Thymus (tissue), 11 donors: ENCODE data around the gene MYO18A. TPM values are rescaled to one million over a fixed set of nuclear protein-coding genes. Genes with fewer than 3 reads are reported as not detected.

Experiments used
- DNase-seq, 9 donors: peaks; one replicate each; pipeline ENCODE4 v3.0.0-alpha.2; 2013; ENCODE audit warnings: low spot score in 9 of 9, low read depth in 6 of 9, missing footprints in 1 of 9
- H3K27ac ChIP-seq, 2 donors: one replicate each; pipeline ENCODE4 v1.5.1; 2013; ENCODE audit warnings: control low read depth in 1 of 2, low read depth in 1 of 2, low read length in 1 of 2, mild to moderate bottlenecking in 1 of 2, moderate library complexity in 1 of 2
- H3K27me3 ChIP-seq, 2 donors: one replicate each; pipeline ENCODE4 v1.5.1; 2013; ENCODE audit warnings: low read length in 1 of 2; ENCODE audit not compliant: control insufficient read depth in 2 of 2, insufficient read depth in 1 of 2
- H3K36me3 ChIP-seq, 2 donors: one replicate each; pipeline ENCODE4 v1.5.1; 2013; ENCODE audit warnings: low read length in 1 of 2, mild to moderate bottlenecking in 1 of 2, moderate library complexity in 1 of 2; ENCODE audit not compliant: control insufficient read depth in 2 of 2, insufficient read depth in 2 of 2
- H3K4me1 ChIP-seq, 2 donors: one replicate each; pipeline ENCODE4 v1.5.1; 2013; ENCODE audit warnings: low read length in 2 of 2; ENCODE audit not compliant: control insufficient read depth in 2 of 2, insufficient read depth in 2 of 2
- H3K4me3 ChIP-seq, 2 donors: one replicate each; pipeline ENCODE4 v1.5.1; 2013; ENCODE audit warnings: low read length in 2 of 2, control low read depth in 1 of 2, mild to moderate bottlenecking in 1 of 2
- H3K9me3 ChIP-seq, 2 donors: one replicate each; pipeline ENCODE4 v1.5.1; 2013; ENCODE audit warnings: low read length in 1 of 2, mild to moderate bottlenecking in 1 of 2; ENCODE audit not compliant: control insufficient read depth in 2 of 2, insufficient read depth in 1 of 2
- WGBS: extraction: QIAGEN DNeasy Blood & Tissue Kit; methylation state at CpG from one replicate; pipeline ENCODE4 v1.1.7; 2013; 5-methylcytosine and 5-hydroxymethylcytosine counted together
- polyA plus RNA-seq: library from polyadenylated mRNA; stranded (reverse); fragments of 200-250 nt; gene quantifications from one replicate; pipeline ENCODE4 v1.2.3, GENCODE V29; 2013
- total RNA-seq: library from RNA; stranded (reverse); fragments of 120-200 nt; gene quantifications from one replicate; pipeline ENCODE4 v1.2.4, GENCODE V29; 2013
- donor health status: healthy.

Gene MYO18A
- total and polyA plus RNA-seq, 2 donors, result 31.1 to 52.8 TPM

- Histone ChIP-seq H3K9me3 (no peaks in the 10 kb centered on the region), H3K27ac (no peak overlapping the region), H3K36me3 (peaks cover 56 to 63% of the 10 kb centered on the region in 2 donors), H3K27me3 (no peaks in the 10 kb centered on the region), H3K4me1 (no peaks in the 10 kb centered on the region), H3K4me3 (no peak overlapping the region)
- no peak for DNase-seq
- 95% methylated on average over 9 of the region's 9 CpGs for WGBS
These were observed 101.8 kb downstream of the MYO18A start for GRCh38 chr17:29078183-29079045.

GRCh38 chr17:29077320-29077719 is 102.9 kb downstream of the MYO18A start:
- WGBS, result 99% methylated on average over 7 of the region's 7 CpGs
- Histone ChIP-seq H3K27ac (no peak overlapping the region), H3K4me1 (no peaks in the 10 kb centered on the region), H3K27me3 (no peaks in the 10 kb centered on the region), H3K4me3 (no peak overlapping the region), H3K36me3 (peaks cover 49 to 53% of the 10 kb centered on the region in 2 donors), H3K9me3 (no peaks in the 10 kb centered on the region)
- no peak for DNase-seq

- Histone ChIP-seq H3K27ac (no peak overlapping the region), H3K27me3 (no peaks in the 10 kb centered on the region), H3K4me1 (no peaks in the 10 kb centered on the region), H3K36me3 (peaks cover 43 to 48% of the 10 kb centered on the region in 2 donors), H3K9me3 (no peaks in the 10 kb centered on the region), H3K4me3 (no peak overlapping the region)
- 98% methylated on average over 7 of the region's 7 CpGs for WGBS
- DNase-seq, result no peak
These were observed 103.5 kb downstream of the MYO18A start for GRCh38 chr17:29076722-29077121.

GRCh38 chr17:29076087-29076486 is 104.1 kb downstream of the MYO18A start:
- no peak overlapping the region for H3K4me3 ChIP-seq
- DNase-seq, result no peak
- H3K4me1 ChIP-seq, result no peaks in the 10 kb centered on the region
- no peaks in the 10 kb centered on the region for H3K9me3 ChIP-seq
- no peaks in the 10 kb centered on the region for H3K27me3 ChIP-seq
- peaks cover 37 to 41% of the 10 kb centered on the region in 2 donors for H3K36me3 ChIP-seq
- H3K27ac ChIP-seq, result no peak overlapping the region
- 96% methylated on average over 6 of the region's 6 CpGs for WGBS

GRCh38 chr17:29074488-29074887 is 105.7 kb downstream of the MYO18A start:
- 95% methylated on average over 12 of the region's 12 CpGs for WGBS
- Histone ChIP-seq H3K9me3 (no peaks in the 10 kb centered on the region), H3K27me3 (peaks cover 0 to 2% of the 10 kb centered on the region in 2 donors), H3K27ac (no peak overlapping the region), H3K36me3 (peaks cover 23 to 26% of the 10 kb centered on the region in 2 donors), H3K4me3 (no peak overlapping the region), H3K4me1 (peaks cover 0 to 4% of the 10 kb centered on the region in 2 donors)
- no peak for DNase-seq

GRCh38 chr17:29073520-29073919 is 106.7 kb downstream of the MYO18A start:
- WGBS, result 94% methylated on average over 4 of the region's 4 CpGs
- no peak for DNase-seq
- Histone ChIP-seq H3K36me3 (peaks cover 16 to 20% of the 10 kb centered on the region in 2 donors), H3K9me3 (no peaks in the 10 kb centered on the region), H3K27me3 (peaks cover 0 to 2% of the 10 kb centered on the region in 2 donors), H3K4me3 (no peak overlapping the region), H3K4me1 (peaks cover 0 to 4% of the 10 kb centered on the region in 2 donors), H3K27ac (no peak overlapping the region)

GRCh38 chr17:29073045-29073444 is 107.2 kb downstream of the MYO18A start:
- H3K36me3 ChIP-seq, result peaks cover 11 to 16% of the 10 kb centered on the region in 2 donors
- H3K9me3 ChIP-seq, result no peaks in the 10 kb centered on the region
- no peak overlapping the region for H3K4me3 ChIP-seq
- H3K27ac ChIP-seq, result no peak overlapping the region
- 92% methylated on average over 2 of the region's 2 CpGs for WGBS
- no peak for DNase-seq
- H3K27me3 ChIP-seq, result peaks cover 0 to 2% of the 10 kb centered on the region in 2 donors
- H3K4me1 ChIP-seq, result peaks cover 0 to 4% of the 10 kb centered on the region in 2 donors

- H3K36me3 ChIP-seq, result peaks cover 6 to 7% of the 10 kb centered on the region in 2 donors
- peaks cover 0 to 4% of the 10 kb centered on the region in 2 donors for H3K4me1 ChIP-seq
- no peak for DNase-seq
- H3K4me3 ChIP-seq, result no peak overlapping the region
- H3K9me3 ChIP-seq, result no peaks in the 10 kb centered on the region
- WGBS, result 98% methylated on average over 1 of the region's 1 CpG
- H3K27me3 ChIP-seq, result peaks cover 0 to 2% of the 10 kb centered on the region in 2 donors
- no peak overlapping the region for H3K27ac ChIP-seq
These were observed 108.9 kb downstream of the MYO18A start for GRCh38 chr17:29071303-29071702.

- Histone ChIP-seq H3K4me1 (peaks cover 0 to 4% of the 10 kb centered on the region in 2 donors), H3K27me3 (peaks cover 0 to 2% of the 10 kb centered on the region in 2 donors), H3K4me3 (no peak overlapping the region), H3K27ac (no peak overlapping the region), H3K36me3 (peaks cover 5 to 7% of the 10 kb centered on the region in 2 donors), H3K9me3 (no peaks in the 10 kb centered on the region)
- 91% methylated on average over 9 of the region's 9 CpGs for WGBS
- no peak for DNase-seq
These were observed 109.4 kb downstream of the MYO18A start for GRCh38 chr17:29070781-29071180.
